LNCAP (cell line): ENCODE data around the gene CBY1.

ENCODE experiments used
- CTCF ChIP-seq: fragments of 450-650 bp; IDR thresholded peaks from 2 replicates; pipeline ENCODE4 v1.5.1; 2017; ENCODE audit warnings: mild to moderate bottlenecking

CBY1 gene

DNA sequence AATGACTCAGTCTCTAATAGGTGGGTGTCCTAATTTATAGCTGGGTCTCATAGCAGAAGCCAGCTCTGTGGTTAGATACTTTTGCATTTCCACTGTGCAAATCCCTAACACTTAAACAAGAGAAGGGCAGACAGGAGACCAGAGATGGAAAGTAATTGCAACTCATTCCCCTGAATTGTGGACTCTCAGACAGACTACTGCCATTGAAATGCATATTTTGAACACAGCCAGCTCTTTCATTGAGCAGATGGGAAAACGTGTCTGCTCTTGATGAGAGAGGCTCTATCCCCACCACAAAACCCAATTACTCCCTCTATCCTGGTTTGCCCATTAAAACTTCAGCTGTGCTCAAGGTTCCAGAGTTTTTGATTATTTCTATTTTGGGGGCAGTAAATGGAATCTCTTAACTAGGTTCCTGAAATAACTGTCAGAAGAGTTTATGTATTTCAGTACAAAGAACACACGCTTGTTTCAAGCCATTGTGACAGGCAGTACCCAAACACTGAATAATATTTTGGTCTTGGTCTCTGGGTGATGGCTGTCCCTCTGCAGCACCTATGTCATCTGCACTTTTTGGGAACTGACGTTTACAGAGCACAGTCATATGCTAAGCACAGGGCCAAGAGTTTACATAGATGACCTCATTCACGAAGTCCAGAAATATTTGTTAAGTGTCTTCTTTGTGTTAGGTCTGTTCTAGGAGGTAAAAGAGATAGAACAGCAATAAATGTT is 41.9 kb upstream of the CBY1 start:
- TF ChIP-seq CTCF = no peak

- no peak for TF ChIP-seq CTCF
These were observed 38.2 kb upstream of the CBY1 start for GRCh38 chr22:38618258-38618657.

DNA sequence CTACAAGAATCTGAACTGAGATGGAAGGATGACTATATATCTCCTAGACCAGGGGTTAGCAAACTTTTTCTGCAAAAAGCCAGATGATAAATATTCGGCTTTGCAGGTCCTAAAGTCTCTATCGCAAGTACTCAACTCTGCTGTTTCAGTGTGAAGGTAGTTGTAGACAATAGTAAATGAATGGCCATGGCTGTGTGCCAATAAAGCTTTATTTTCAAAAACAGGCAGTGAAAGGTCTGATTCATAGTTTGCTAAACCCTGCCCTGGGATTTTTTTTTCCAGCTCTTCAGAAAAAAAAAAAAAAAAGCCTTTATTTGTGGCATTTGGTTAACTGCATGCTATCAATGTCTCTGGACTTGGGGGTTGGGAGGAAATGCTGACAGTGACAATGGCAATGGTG is 37.8 kb upstream of the CBY1 start:
- TF ChIP-seq CTCF = no peak

GRCh38 chr22:38623351-38623750 is 33.1 kb upstream of the CBY1 start:
- TF ChIP-seq CTCF = no peak

DNA sequence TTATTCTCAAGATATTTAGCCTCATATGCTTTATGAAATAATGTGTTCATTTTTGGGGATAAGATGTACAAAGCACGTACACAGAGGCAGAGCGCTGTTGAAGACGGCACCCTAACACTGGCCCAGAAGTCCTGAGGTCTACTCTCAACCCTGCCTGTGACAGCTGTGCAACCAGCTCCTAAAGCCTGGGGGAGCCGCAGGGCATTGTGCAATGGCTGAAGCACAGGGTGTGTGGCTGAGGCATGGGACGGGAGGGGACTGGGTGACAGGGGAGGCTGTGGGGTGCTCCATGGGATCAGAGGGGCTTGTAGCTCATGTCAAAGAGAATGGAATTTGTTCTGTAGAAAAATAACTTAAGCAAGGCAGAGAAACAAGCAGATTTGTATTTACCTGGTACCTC is 28.0 kb upstream of the CBY1 start:
- TF ChIP-seq CTCF = no peak

GRCh38 chr22:38629108-38629507 is 27.3 kb upstream of the CBY1 start:
- TF ChIP-seq CTCF = no peak

GRCh38 chr22:38631724-38632123 is 24.7 kb upstream of the CBY1 start:
- no peak for TF ChIP-seq CTCF

DNA sequence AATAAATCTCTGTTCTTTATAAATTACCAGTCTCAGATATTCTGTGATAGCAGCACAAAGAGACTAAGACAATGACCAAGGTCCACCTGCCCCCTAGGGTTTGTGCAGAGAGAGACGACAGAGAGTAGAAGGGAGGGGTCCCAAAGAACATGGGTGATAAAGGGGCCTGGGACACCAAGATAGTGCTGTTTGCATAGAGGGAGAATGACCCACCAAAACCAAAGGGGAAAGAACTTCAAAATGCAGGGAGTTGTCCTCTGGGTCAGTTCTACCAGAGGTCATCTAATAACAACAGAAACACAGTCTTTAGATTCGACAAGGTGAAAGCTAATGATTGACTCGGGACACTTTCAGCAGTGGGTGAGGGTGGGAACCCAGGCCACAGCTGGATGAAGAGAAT is 23.9 kb upstream of the CBY1 start:
- TF ChIP-seq CTCF = no peak
